SH-SY5Y (cell line): ENCODE results near the gene UTP18.

ENCODE experiments used
- GATA2 ChIP-seq: IDR thresholded peaks from 2 replicates; pipeline ENCODE4 v1.6.1; 2011; ENCODE audit warnings: mild to moderate bottlenecking, low read depth, low read length
- GATA3 ChIP-seq: IDR thresholded peaks from 2 replicates; pipeline ENCODE4 v1.6.1; 2011; ENCODE audit warnings: low read depth, mild to moderate bottlenecking, low read length, moderate library complexity

The UTP18 gene

DNA sequence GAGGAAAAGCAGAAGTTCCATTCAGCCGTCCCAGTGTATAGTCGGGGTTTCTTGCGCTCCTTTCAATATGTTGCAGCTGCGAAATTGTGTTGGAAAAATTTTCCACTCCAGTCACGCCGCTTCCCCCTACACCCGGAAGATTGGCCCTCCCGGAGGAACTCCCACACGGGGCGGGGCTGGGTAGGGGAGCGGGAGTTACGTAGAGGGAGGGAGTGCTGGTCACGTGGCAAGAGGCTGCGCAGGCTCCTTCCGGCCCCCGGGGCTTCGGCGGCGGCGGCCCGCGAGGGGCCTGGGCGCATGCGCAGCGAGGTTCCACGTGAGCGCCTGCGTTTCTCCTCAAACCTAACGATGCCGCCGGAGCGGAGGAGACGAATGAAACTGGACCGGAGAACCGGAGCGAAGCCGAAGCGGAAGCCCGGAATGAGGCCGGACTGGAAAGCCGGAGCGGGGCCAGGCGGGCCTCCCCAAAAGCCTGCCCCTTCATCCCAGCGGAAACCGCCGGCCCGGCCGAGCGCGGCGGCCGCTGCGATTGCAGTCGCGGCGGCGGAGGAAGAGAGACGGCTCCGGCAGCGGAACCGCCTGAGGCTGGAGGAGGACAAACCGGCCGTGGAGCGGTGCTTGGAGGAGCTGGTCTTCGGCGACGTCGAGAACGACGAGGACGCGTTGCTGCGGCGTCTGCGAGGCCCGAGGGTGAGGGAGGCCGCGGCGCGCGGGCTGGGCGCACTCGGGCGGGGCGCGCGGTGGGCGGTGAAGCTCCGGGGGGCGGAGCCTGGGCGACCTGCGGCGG lies at the start of gene UTP18:
Gene UTP18 (plus strand): TSS at position 310 of the 787 bp plus-strand sequence. CDS start 39 bp downstream, at position 349.
- TF ChIP-seq GATA3, result no peak
- TF ChIP-seq GATA2, result no peak

DNA sequence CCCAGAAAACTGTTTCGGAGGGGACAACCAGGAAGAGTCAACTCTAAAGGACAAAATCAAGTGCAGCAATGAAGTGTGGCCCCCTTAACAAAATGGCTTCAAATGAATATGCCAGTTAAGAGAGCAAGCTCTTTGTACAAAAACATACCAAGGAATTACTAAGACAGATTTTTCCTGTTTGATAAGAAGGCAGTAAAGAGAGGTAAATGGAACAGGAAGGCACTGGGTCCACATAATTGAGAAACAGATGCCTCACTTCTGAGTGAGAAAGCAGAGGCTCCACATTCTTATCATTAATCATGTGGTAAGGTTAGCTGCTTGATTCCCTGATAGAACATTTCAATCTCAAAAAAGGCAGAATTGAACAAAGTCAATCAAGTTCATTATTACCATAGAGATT lies 45.4 kb upstream of the UTP18 start:
- TF ChIP-seq GATA2, result no peak
- no peak for TF ChIP-seq GATA3

DNA sequence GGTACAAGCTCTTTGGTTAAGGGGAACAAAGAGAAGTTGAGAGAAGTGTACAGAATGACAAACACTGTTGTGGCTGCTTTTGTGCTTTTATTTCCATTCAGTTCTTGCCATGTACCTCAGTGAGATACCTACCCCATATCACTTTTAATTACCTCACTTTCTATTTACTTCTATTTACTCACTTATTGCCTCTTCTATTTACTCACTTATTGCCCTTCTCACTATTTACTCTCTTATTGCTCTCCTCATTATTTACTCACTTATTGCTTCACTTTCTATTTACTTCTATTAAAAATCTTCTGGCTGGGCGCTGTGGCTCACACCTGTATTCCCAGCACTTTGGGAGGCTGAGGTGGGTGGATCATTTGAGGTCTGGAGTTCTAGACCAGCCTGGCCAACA lies 42.4 kb upstream of the UTP18 start:
- TF ChIP-seq GATA3 (no peak), GATA2 (no peak)

DNA sequence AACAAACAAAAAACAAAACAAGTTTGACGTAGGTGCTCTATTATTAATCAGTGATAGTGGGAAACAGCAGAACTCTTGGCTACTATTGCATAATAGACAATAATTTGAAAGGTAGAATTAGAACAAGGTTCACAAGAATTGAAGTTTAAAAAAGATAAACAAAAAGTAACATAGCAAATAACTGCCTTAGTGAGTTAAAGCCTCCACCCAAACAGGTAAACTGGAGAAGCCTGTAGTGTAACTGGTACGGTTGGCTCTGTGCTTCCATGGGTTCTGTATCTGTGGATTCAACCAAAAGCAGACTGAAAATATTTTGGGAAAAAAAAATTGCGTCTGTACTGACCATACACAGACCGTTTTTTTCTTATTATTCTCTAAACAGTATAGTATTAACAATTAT lies 39.0 kb upstream of the UTP18 start:
- TF ChIP-seq GATA3 (no peak), GATA2 (no peak)

DNA sequence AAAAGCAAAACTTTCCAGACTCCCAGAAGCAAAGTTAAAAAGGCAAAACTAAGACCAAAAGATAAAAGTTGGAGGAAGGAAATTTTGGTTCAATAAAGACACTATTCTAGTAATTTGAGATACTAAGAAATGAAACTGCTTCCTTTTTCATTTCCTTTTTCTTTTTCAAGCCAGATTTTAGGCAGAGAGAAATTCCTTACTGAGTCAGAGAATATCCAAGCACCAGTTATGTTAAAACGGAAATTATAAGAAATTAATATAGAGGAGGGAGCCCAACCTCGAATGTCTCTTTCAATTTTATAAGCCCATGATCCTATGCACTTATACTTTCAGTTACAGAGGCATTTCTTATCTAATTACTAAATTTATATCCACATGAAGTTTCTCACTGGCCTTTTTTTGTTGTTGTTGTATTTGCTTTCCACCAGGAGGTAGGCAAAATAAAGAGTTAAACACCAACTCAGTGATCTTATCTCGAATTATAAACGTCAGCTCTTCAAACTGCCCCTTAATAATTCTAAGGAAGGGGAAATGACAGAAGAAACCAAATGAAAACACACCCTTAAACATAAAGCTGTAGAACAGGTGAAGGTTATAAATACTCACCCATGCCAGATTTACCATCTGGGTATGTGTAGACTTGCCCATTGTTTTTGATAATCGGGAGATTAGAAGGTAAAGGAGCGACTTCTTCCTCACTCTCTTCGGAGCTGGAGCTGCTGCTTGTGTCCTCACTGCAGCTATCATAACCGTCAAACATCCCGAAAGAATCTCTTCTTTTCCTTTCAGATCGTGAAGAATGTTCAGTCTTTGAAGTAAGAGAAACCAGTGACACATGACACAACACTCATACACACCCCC lies 35.7 kb upstream of the UTP18 start:
- TF ChIP-seq GATA2 (no peak), GATA3 (no peak)

DNA sequence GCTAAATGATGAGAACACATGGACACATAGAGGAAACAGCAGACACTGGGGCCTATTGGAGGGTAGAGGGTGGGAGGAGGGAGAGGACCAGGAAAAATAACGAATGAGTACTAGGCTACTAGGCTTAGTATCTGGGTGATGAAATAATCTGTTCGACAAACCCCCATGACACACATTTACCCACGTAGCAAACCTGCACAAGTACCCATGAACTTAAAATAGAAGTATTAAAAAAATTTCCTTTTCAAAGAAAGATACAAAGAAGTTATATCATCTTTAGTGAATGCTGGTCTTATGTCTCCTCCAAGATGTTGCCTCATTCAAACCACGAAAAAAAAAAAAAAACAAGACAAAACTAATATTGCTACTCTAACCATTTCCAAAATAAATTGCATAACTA lies 32.2 kb upstream of the UTP18 start:
- TF ChIP-seq GATA3, result no peak
- no peak for TF ChIP-seq GATA2

DNA sequence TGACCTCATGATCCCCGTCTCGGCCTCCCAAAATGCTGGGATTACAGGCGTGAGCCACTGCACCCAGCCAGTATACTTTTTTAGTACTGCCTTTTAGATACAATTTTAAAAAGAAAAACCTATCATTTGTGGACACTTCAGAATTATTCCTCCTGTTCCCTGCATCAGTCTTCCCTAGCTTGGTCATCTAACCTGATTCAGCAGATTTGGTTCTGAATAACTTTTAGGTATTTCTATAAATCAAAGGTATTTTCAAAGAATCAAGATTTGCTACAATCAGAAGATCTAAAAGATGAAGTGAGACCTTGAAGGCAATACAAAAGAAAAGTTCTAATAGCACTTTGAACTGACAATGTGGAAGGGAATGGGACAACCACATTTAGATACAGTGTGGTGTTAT lies 30.5 kb upstream of the UTP18 start:
- no peak for TF ChIP-seq GATA2
- TF ChIP-seq GATA3, result no peak

DNA sequence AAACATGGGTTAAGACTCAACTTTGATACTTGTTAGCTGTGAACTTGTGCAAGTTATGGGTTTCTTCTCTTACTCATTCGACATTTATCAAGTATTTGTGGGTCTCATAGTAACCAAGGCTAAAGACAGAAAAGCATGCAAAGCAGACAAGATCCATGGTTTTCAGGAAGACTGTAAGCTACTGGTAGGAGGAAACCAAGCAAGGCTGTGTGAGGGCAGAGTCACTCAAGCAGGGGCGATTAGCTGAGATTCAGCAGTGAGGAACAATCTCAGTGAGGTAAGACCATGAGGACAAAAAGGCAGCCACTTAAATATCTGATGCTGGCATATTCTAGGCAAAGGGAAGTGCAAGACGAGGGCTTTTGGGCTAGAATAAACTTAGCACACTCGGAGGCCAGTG lies 30.0 kb upstream of the UTP18 start:
- TF ChIP-seq GATA3, result no peak
- TF ChIP-seq GATA2, result no peak

DNA sequence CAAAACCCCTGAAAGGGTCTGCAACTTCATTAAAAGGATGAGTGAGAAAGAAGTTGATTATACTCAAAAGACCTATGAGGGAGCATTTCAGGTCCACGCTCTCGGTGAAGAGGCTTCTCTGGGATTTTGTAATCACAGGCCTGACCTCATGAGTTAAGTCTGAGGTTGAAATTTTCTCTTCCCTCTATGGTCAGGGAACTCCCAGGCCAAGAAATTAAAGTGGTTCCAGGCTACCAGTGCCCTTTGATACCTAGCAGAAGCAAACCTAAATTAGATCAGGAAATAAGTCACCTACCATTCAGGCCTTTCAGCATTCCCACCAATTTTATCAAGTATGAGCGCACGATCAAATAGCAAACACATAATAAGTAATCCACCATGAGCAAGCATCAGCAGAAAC lies 28.3 kb upstream of the UTP18 start:
- TF ChIP-seq GATA2, result no peak
- TF ChIP-seq GATA3, result no peak

DNA sequence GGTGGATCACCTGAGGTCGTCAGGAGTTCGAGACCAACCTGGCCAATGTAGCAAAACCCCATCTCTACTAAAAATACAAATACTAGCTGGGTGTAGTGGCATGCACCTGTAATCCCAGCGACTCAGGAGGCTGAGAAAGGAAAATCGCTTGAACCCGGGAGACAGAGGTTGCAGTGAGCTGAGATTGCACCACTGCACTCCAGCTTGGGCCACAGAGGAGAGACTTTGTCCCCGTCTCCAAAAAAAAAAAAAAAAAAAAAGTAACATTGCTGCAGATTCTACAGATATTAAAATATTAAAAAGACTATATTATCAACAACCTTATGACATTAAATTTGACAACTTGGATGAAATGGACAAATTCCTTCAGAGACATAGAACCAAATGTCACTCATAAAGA lies 26.2 kb upstream of the UTP18 start:
- TF ChIP-seq GATA2 (no peak), GATA3 (no peak)

DNA sequence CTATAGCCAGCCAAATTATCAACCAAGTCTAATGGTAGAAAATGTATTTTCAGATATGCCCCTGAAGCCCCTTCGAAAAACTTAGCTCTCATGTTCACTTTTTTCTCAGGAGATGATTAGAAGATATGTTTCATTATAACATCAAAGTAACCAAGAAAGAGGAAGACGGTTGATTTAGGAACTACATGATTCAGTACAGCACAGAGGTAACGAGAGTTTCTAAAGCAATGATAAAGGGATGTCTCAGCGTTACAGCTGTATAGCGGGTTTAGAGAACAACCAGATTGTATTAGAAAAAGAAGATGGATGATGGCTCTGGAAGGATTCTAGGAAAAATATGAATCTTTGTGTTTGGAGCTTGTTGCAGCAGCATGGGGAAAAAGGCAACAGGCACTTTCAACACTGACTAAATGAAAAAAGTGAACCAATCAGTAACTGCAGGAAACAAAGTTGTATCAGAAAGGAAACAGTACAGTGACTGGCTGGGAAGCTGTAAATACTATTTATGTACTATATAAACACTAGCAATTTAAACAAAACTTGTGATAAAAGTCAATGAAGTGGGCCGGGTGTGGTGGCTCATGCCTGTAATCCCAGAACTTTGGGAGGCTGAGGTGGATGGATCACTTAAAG lies 22.0 kb upstream of the UTP18 start:
- no peak for TF ChIP-seq GATA2
- no peak for TF ChIP-seq GATA3

DNA sequence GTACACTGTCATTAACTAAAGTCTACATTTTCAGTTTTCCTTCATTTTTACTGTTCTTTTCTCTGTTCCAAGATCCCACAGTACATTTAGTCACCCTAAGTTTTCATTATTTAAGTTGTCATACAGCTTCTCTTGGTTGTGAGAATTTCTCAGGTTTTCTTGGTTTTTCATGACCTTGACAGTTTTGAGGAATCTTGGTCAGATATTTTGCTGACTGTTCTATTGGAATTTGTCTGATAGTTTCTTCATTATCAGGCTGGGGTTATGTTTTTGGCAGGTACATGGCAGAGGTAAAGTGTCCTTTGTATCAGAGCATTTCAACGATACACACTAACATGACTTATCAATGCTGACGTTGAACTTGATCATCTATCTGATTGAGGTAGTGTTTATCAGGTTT lies 20.1 kb upstream of the UTP18 start:
- TF ChIP-seq GATA3 (no peak), GATA2 (no peak)

DNA sequence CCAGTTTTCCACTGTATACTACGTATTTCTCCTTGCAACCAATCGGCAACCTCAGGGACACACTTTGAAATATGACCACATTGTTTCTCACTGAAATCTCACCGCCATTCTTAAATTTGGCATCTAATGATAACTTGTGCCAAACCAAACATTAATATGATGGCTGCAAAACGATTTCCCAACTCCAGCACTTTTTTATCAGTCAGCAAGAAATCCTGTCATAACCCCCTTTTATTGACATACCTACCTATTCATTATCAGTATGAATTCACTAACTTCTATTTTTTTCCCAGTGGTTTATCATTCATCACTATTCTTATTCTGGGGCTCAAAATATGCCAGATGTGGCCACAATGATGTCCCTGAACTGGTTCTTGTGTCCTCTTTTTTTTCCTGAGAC lies 16.3 kb upstream of the UTP18 start:
- no peak for TF ChIP-seq GATA2
- TF ChIP-seq GATA3, result no peak

DNA sequence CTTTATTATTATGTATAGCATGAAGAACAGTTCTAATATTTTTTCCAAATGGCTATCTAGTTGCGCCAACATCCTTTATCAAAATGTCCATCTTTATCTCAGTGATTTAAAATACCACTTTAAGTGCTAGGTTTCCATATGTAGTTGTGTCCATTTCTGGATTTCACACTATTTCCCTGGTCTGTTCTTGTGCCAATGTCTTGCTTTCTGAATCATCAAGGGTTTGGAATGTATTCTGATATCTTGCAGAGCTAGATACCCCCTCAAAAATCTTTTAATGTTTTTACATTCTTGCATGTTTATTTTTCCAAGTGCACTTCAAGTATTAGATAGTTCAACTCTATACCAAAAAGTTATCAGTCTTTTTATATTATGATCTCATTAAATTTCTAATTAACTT lies 14.8 kb upstream of the UTP18 start:
- TF ChIP-seq GATA3 (no peak), GATA2 (no peak)

DNA sequence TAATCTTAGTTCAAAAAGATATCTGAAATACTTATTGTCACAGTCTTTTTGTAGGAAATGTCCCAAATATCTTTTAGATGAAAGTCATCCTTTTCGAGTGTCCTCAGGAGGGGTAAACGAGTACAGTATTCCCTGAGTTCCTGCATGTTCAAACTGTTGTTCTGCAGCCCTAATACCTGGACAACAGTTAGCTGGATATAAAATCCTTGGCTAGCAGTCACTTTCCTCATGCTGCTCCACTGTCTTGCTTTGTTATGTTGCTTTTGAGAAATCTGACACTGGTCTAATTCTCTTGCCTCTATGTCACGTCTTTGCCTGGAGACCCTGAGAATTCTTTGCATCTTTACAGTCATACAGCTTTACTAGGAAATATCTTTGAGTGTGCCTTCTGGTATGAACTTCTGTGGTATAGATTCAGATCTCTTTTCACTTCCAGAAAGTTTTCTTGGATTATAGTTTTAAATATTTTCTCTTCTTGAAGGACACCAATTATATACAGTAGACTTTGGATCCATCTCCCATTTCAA lies 10.0 kb upstream of the UTP18 start:
- no peak for TF ChIP-seq GATA3
- no peak for TF ChIP-seq GATA2
